Neuronal stem cell (in vitro differentiated cells): ENCODE measurements around the gene MACROD2.

Experiments
- DNase-seq: peaks from one replicate; pipeline ENCODE4 v3.0.0-alpha.2; 2013; ENCODE audit warnings: low spot score
- H2AFZ ChIP-seq: one replicate; pipeline ENCODE4 v1.6.1; 2013; ENCODE audit warnings: mild to moderate bottlenecking, low read length, inconsistent platforms
- H2AK5ac ChIP-seq: 2 replicates; pipeline ENCODE4 v1.6.1; 2013; ENCODE audit warnings: low read depth, mild to moderate bottlenecking, inconsistent platforms, low read length, moderate library complexity, mixed read lengths
- H2BK120ac ChIP-seq: 2 replicates; pipeline ENCODE4 v1.6.1; 2013; ENCODE audit warnings: low read depth, mild to moderate bottlenecking, inconsistent platforms, low read length, moderate library complexity, mixed read lengths
- H2BK12ac ChIP-seq: one replicate; pipeline ENCODE4 v1.6.1; 2013; ENCODE audit warnings: low read length, inconsistent platforms
- H2BK15ac ChIP-seq: 2 replicates; pipeline ENCODE4 v1.6.1; 2013; ENCODE audit warnings: mild to moderate bottlenecking, low read length, inconsistent platforms, mixed read lengths
- H2BK5ac ChIP-seq: one replicate; pipeline ENCODE4 v1.6.1; 2013; ENCODE audit warnings: inconsistent platforms, mild to moderate bottlenecking, low read length, moderate library complexity
- H3K14ac ChIP-seq: one replicate; pipeline ENCODE4 v1.6.1; 2013; ENCODE audit warnings: low read length, inconsistent platforms
- H3K18ac ChIP-seq: 2 replicates; pipeline ENCODE4 v1.6.1; 2013; ENCODE audit warnings: low read length, inconsistent platforms
- H3K23ac ChIP-seq: 2 replicates; pipeline ENCODE4 v1.6.1; 2013; ENCODE audit warnings: low read depth, mild to moderate bottlenecking, mixed read lengths, low read length, inconsistent platforms; ENCODE audit not compliant: poor library complexity
- H3K27ac ChIP-seq: replicated peaks from 3 replicates; pipeline ENCODE4 v1.5.1; 2013; ENCODE audit warnings: low read length, inconsistent platforms
- H3K27me3 ChIP-seq, 3 experiments: 2 replicates each; pipeline ENCODE4 v1.6.1; 2013; ENCODE audit warnings: low read length in 3 of 3, mild to moderate bottlenecking in 2 of 3, inconsistent platforms in 1 of 3, low read depth in 1 of 3, mixed read lengths in 1 of 3, moderate library complexity in 1 of 3; ENCODE audit not compliant: control insufficient read depth in 3 of 3, insufficient read depth in 3 of 3
- H3K36me3 ChIP-seq, 2 donors: replicated peaks in 1 of 2; 2 replicates each; pipeline ENCODE4 v1.6.1; 2013; ENCODE audit warnings: low read length in 2 of 2; ENCODE audit not compliant: control insufficient read depth in 2 of 2, insufficient read depth in 2 of 2
- H3K4ac ChIP-seq: 2 replicates; pipeline ENCODE4 v1.6.1; 2013; ENCODE audit warnings: inconsistent platforms, mild to moderate bottlenecking, low read length, moderate library complexity
- H3K4me1 ChIP-seq, 2 donors: 1 replicate in 1 of 2; 2 replicates in 1 of 2; pipeline ENCODE4 v1.6.1; 2013; ENCODE audit warnings: low read length in 2 of 2, low read depth in 1 of 2; ENCODE audit not compliant: control insufficient read depth in 2 of 2, insufficient read depth in 1 of 2
- H3K4me2 ChIP-seq: one replicate; pipeline ENCODE4 v1.6.1; 2013; ENCODE audit warnings: mild to moderate bottlenecking, low read length, inconsistent platforms; ENCODE audit not compliant: insufficient read depth, poor library complexity, severe bottlenecking
- H3K4me3 ChIP-seq, 2 donors: 2 replicates each; pipeline ENCODE4 v1.5.1; 2013; ENCODE audit warnings: low read length in 2 of 2, mild to moderate bottlenecking in 2 of 2, inconsistent platforms in 1 of 2, moderate library complexity in 1 of 2
- H3K79me1 ChIP-seq: one replicate; pipeline ENCODE4 v1.6.1; 2013; ENCODE audit warnings: low read depth, mild to moderate bottlenecking, inconsistent platforms, low read length, moderate library complexity
- H3K9ac ChIP-seq: one replicate; pipeline ENCODE4 v1.6.1; 2013; ENCODE audit warnings: mild to moderate bottlenecking, low read depth, low read length, inconsistent platforms; ENCODE audit not compliant: poor library complexity
- H3K9me3 ChIP-seq, 2 donors: replicated peaks in 1 of 2; 2 replicates each; pipeline versions ENCODE3 to v1.6.1; 2013; ENCODE audit warnings: low read length in 2 of 2, mild to moderate bottlenecking in 2 of 2, inconsistent platforms in 1 of 2, low read depth in 1 of 2, mixed read lengths in 1 of 2, moderate library complexity in 1 of 2; ENCODE audit not compliant: control insufficient read depth in 2 of 2, insufficient read depth in 1 of 2
- H4K8ac ChIP-seq: one replicate; pipeline ENCODE4 v1.6.1; 2013; ENCODE audit warnings: low read depth, mild to moderate bottlenecking, inconsistent platforms, low read length, moderate library complexity
- H4K91ac ChIP-seq: one replicate; pipeline ENCODE4 v1.6.1; 2013; ENCODE audit warnings: low read length, low read depth, mild to moderate bottlenecking, inconsistent platforms; ENCODE audit not compliant: poor library complexity
- WGBS, 2 donors: extraction: QIAGEN DNeasy Blood & Tissue Kit; methylation state at CpG; one replicate each; pipeline ENCODE4 v1.1.7; 2013; ENCODE audit warnings: missing lambda C conversion rate in 2 of 2, mixed read lengths in 1 of 2; ENCODE audit not compliant: insufficient read length in 2 of 2, insufficient replicate concordance in 1 of 2; ENCODE audit errors: extremely low coverage in 2 of 2; 5-methylcytosine and 5-hydroxymethylcytosine counted together

Gene MACROD2

DNA sequence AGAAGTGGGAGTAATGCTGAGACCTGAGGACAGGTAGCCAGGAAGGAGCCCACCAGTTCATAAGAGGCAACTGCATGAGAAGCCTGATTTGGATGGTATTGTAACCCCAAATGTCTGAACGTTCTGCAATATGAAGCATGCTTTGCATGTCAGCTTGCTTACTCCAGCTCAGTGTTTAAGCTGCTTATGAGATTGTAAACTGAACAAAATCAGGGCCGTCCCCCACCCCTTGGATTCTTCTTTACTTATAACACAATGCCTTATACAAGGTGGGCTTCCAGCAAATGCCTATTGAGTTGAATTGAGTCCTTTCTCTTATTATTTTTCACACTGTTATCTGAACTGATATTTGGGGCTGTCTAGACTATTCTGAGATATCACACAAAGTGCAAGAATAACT lies 1816.6 kb downstream of the MACROD2 start:
- no peak overlapping the region for H3K14ac ChIP-seq
- H3K27ac ChIP-seq, result no peak overlapping the region
- no peak overlapping the region for H2BK120ac ChIP-seq
- H2BK12ac ChIP-seq, result no peak overlapping the region
- H2BK5ac ChIP-seq, result no peak overlapping the region
- no peak overlapping the region for H2BK15ac ChIP-seq
- peaks cover 0 to 5% of the 10 kb centered on the region in 2 donors for H3K9me3 ChIP-seq
- no peak for DNase-seq
- H3K4ac ChIP-seq, result no peak overlapping the region
- H3K4me3 ChIP-seq, result no peak overlapping the region
- no peak overlapping the region for H4K8ac ChIP-seq
- no CpG with 5 or more reads among the region's 2 CpGs for WGBS, 2 donors
- H3K4me2 ChIP-seq, result no peak overlapping the region
- no peak overlapping the region for H3K23ac ChIP-seq
- H3K4me1 ChIP-seq, result no peaks in the 10 kb centered on the region
- H3K18ac ChIP-seq, result no peak overlapping the region
- no peaks in the 10 kb centered on the region for H3K27me3 ChIP-seq
- no peak overlapping the region for H4K91ac ChIP-seq
- H2AK5ac ChIP-seq, result no peak overlapping the region
- no peak overlapping the region for H2AFZ ChIP-seq
- H3K79me1 ChIP-seq, result no peaks in the 10 kb centered on the region
- H3K9ac ChIP-seq, result no peak overlapping the region
- H3K36me3 ChIP-seq, result no peaks in the 10 kb centered on the region

GRCh38 chr20:15812696-15813095 lies 1817.4 kb downstream of the MACROD2 start:
- Histone ChIP-seq H4K91ac (no peak overlapping the region), H2AK5ac (no peak overlapping the region), H3K27me3 (no peaks in the 10 kb centered on the region), H3K27ac (no peak overlapping the region), H2BK120ac (no peak overlapping the region), H3K14ac (no peak overlapping the region), H3K18ac (no peak overlapping the region), H2BK15ac (no peak overlapping the region), H2BK5ac (no peak overlapping the region), H3K36me3 (no peaks in the 10 kb centered on the region), H2AFZ (no peak overlapping the region), H3K9ac (no peak overlapping the region), H4K8ac (no peak overlapping the region), H3K23ac (no peak overlapping the region), H3K4ac (no peak overlapping the region), H3K4me2 (no peak overlapping the region), H3K4me1 (no peaks in the 10 kb centered on the region), H2BK12ac (no peak overlapping the region), H3K4me3 (no peak overlapping the region), H3K9me3 (peaks cover 0 to 5% of the 10 kb centered on the region in 2 donors), H3K79me1 (no peaks in the 10 kb centered on the region)
- DNase-seq, result no peak
- WGBS, 2 donors, result no CpG with 5 or more reads among the region's 1 CpG

GRCh38 chr20:15814360-15814759 lies 1819.0 kb downstream of the MACROD2 start:
- no peak overlapping the region for H3K14ac ChIP-seq
- H3K79me1 ChIP-seq, result no peaks in the 10 kb centered on the region
- no peak overlapping the region for H2BK12ac ChIP-seq
- H3K9ac ChIP-seq, result no peak overlapping the region
- H2AFZ ChIP-seq, result no peak overlapping the region
- no peaks in the 10 kb centered on the region for H3K9me3 ChIP-seq
- no peak overlapping the region for H2BK5ac ChIP-seq
- no peak overlapping the region for H4K91ac ChIP-seq
- no peak overlapping the region for H3K23ac ChIP-seq
- H3K4ac ChIP-seq, result no peak overlapping the region
- no peak overlapping the region for H2AK5ac ChIP-seq
- no peak overlapping the region for H2BK15ac ChIP-seq
- DNase-seq, result no peak
- peaks cover 5 to 6% of the 10 kb centered on the region in 2 donors for H3K4me1 ChIP-seq
- H3K4me3 ChIP-seq, result no peak overlapping the region
- H3K4me2 ChIP-seq, result no peak overlapping the region
- no peak overlapping the region for H2BK120ac ChIP-seq
- H3K18ac ChIP-seq, result no peak overlapping the region
- H3K27me3 ChIP-seq, result no peaks in the 10 kb centered on the region
- H4K8ac ChIP-seq, result no peak overlapping the region
- no peak overlapping the region for H3K27ac ChIP-seq
- no peaks in the 10 kb centered on the region for H3K36me3 ChIP-seq

DNA sequence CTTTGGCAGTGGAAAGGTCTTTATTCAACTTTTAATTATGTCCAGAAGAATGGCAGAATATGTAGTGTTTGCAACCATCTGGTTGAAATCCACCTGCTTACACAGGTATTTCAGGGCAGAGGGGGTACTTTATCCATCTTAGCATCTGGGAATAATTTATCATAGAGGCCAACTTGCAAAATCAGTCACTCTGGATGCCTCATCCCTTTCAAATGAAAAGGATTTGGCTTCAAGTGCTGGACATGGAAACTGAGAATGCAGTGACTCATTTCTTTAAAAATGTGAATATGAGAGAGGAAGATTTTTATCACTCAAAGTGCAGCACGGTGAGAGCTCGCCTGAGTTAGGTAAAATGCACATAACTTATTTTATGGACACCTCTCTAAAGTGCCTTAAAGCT lies 1819.6 kb downstream of the MACROD2 start:
- H3K4ac ChIP-seq, result no peak overlapping the region
- no peak overlapping the region for H3K23ac ChIP-seq
- H3K14ac ChIP-seq, result no peak overlapping the region
- H3K9ac ChIP-seq, result no peak overlapping the region
- H3K27ac ChIP-seq, result no peak overlapping the region
- no peak overlapping the region for H4K91ac ChIP-seq
- DNase-seq, result no peak
- H3K9me3 ChIP-seq, result no peaks in the 10 kb centered on the region
- peaks cover 5 to 6% of the 10 kb centered on the region in 2 donors for H3K4me1 ChIP-seq
- no peak overlapping the region for H2AK5ac ChIP-seq
- no peak overlapping the region for H2BK5ac ChIP-seq
- no CpG with 5 or more reads among the region's 2 CpGs for WGBS, 2 donors
- no peak overlapping the region for H2AFZ ChIP-seq
- no peak overlapping the region for H3K4me2 ChIP-seq
- no peaks in the 10 kb centered on the region for H3K79me1 ChIP-seq
- H3K27me3 ChIP-seq, result no peaks in the 10 kb centered on the region
- no peak overlapping the region for H2BK12ac ChIP-seq
- H2BK15ac ChIP-seq, result no peak overlapping the region
- no peak overlapping the region for H2BK120ac ChIP-seq
- H3K36me3 ChIP-seq, result no peaks in the 10 kb centered on the region
- H4K8ac ChIP-seq, result no peak overlapping the region
- H3K18ac ChIP-seq, result no peak overlapping the region
- no peak overlapping the region for H3K4me3 ChIP-seq
